OCI-M2 (cell line): ENCODE results near the gene SELENON.

ENCODE experiments used
- DNase-seq: peaks from one replicate; lab custom pipeline; 2025; ENCODE audit not compliant: unreplicated experiment; lab: John Stamatoyannopoulos, UW

SELENON gene

GRCh38 chr1:25770541-25771220, 29.3 kb upstream of the SELENON start:
- DNase-seq: no peak

- DNase-seq: no peak
These were observed 28.5 kb upstream of the SELENON start for GRCh38 chr1:25771221-25772114.

- no peak for DNase-seq
These were observed 27.8 kb upstream of the SELENON start for GRCh38 chr1:25772164-25772563.

GRCh38 chr1:25772692-25773245, 27.2 kb upstream of the SELENON start:
- no peak for DNase-seq

- no peak for DNase-seq
These were observed 26.4 kb upstream of the SELENON start for GRCh38 chr1:25773441-25774125.

GRCh38 chr1:25774206-25774803, 25.7 kb upstream of the SELENON start:
- no peak for DNase-seq

- no peak for DNase-seq
These were observed 24.8 kb upstream of the SELENON start for GRCh38 chr1:25774921-25775771.

GRCh38 chr1:25779388-25779787, 20.6 kb upstream of the SELENON start:
- no peak for DNase-seq

- DNase-seq: no peak
These were observed 20.1 kb upstream of the SELENON start for GRCh38 chr1:25779894-25780293.

GRCh38 chr1:25780318-25781129, 19.5 kb upstream of the SELENON start:
- DNase-seq: no peak

GRCh38 chr1:25781130-25781433, 18.9 kb upstream of the SELENON start:
- no peak for DNase-seq

- no peak for DNase-seq
These were observed 17.3 kb upstream of the SELENON start for GRCh38 chr1:25782608-25783201.

- DNase-seq: no peak
These were observed 15.4 kb upstream of the SELENON start for GRCh38 chr1:25784575-25785051.

- no peak for DNase-seq
These were observed 14.5 kb upstream of the SELENON start for GRCh38 chr1:25785333-25786067.

GRCh38 chr1:25786887-25787759, 12.9 kb upstream of the SELENON start:
- no peak for DNase-seq

- no peak for DNase-seq
These were observed 12.2 kb upstream of the SELENON start for GRCh38 chr1:25787760-25788166.

- no peak for DNase-seq
These were observed 9.5 kb upstream of the SELENON start for GRCh38 chr1:25790472-25790871.
